ENCODE data around the gene TEAD3. TPM values are rescaled to one million over a fixed set of nuclear protein-coding genes. Genes with fewer than 3 reads are reported as not detected.
"Not testable (repeated sequence)": the region's sequence is repeated elsewhere in the genome, so short reads cannot be mapped to it uniquely, and the experiment has no call there.

The TEAD3 gene
- total RNA-seq = under 1 TPM; 0.60 to 0.66 TPM

GRCh38 chr6:35496841-35497570, at the start of gene TEAD3:
TEAD3 (minus strand) TSS chr6:35497079.
- Mint-ChIP-seq H3K36me3 (peaks cover 3% of the 10 kb centered on the region), H3K27ac (peak within 1 kb of the TSS; percentile 80), H3K9me3 (no peaks in the 10 kb centered on the region), H3K27me3 (peaks cover 10% of the 10 kb centered on the region), H3K4me1 (peaks cover 8% of the 10 kb centered on the region), H3K4me3 (peak within 1 kb of the TSS; percentile 78)
- peak; percentile 68 for DNase-seq

- H3K27ac Mint-ChIP-seq = no peak overlapping the region
- H3K4me3 Mint-ChIP-seq = no peak overlapping the region
- no peak for DNase-seq
- H3K4me1 Mint-ChIP-seq = peaks cover 5% of the 10 kb centered on the region
- H3K9me3 Mint-ChIP-seq = peaks cover 7% of the 10 kb centered on the region
- no peaks in the 10 kb centered on the region for H3K27me3 Mint-ChIP-seq
- H3K36me3 Mint-ChIP-seq = peaks cover 2% of the 10 kb centered on the region
Observed at GRCh38 chr6:35544769-35545361, 48.0 kb upstream of the TEAD3 start.

- H3K9me3 Mint-ChIP-seq = peaks cover 7% of the 10 kb centered on the region
- no peaks in the 10 kb centered on the region for H3K27me3 Mint-ChIP-seq
- peaks cover 5% of the 10 kb centered on the region for H3K4me1 Mint-ChIP-seq
- H3K36me3 Mint-ChIP-seq = peaks cover 2% of the 10 kb centered on the region
- DNase-seq = no peak
- H3K27ac Mint-ChIP-seq = peak overlapping the region; percentile 38
- peak overlapping the region; percentile 22 for H3K4me3 Mint-ChIP-seq
Observed at GRCh38 chr6:35543459-35544193, 46.7 kb upstream of the TEAD3 start.

GRCh38 chr6:35541836-35542235, 45.0 kb upstream of the TEAD3 start:
- peaks cover 7% of the 10 kb centered on the region for H3K9me3 Mint-ChIP-seq
- H3K4me3 Mint-ChIP-seq = no peak overlapping the region
- H3K27ac Mint-ChIP-seq = no peak overlapping the region
- H3K4me1 Mint-ChIP-seq = peaks cover 5% of the 10 kb centered on the region
- DNase-seq = no peak
- H3K36me3 Mint-ChIP-seq = peaks cover 2% of the 10 kb centered on the region
- H3K27me3 Mint-ChIP-seq = no peaks in the 10 kb centered on the region

- H3K4me3 Mint-ChIP-seq = no peak overlapping the region
- H3K27me3 Mint-ChIP-seq = peaks cover 5% of the 10 kb centered on the region
- no peak for DNase-seq
- peaks cover 8% of the 10 kb centered on the region for H3K4me1 Mint-ChIP-seq
- peaks cover 2% of the 10 kb centered on the region for H3K36me3 Mint-ChIP-seq
- H3K9me3 Mint-ChIP-seq = peaks cover 7% of the 10 kb centered on the region
- no peak overlapping the region for H3K27ac Mint-ChIP-seq
Observed at GRCh38 chr6:35539223-35539622, 42.3 kb upstream of the TEAD3 start.

GRCh38 chr6:35535847-35536246, 39.0 kb upstream of the TEAD3 start:
- DNase-seq, H3K27me3 Mint-ChIP-seq, H3K4me1 Mint-ChIP-seq, H3K9me3 Mint-ChIP-seq, H3K36me3 Mint-ChIP-seq, H3K4me3 Mint-ChIP-seq, H3K27ac Mint-ChIP-seq: not testable (repeated sequence)

GRCh38 chr6:35534407-35535170, 37.7 kb upstream of the TEAD3 start:
- DNase-seq = no peak
- no peak overlapping the region for H3K4me3 Mint-ChIP-seq
- no peaks in the 10 kb centered on the region for H3K36me3 Mint-ChIP-seq
- no peaks in the 10 kb centered on the region for H3K9me3 Mint-ChIP-seq
- H3K27me3 Mint-ChIP-seq = peaks cover 5% of the 10 kb centered on the region
- peaks cover 4% of the 10 kb centered on the region for H3K4me1 Mint-ChIP-seq
- H3K27ac Mint-ChIP-seq = no peak overlapping the region

- H3K4me3 Mint-ChIP-seq = no peak overlapping the region
- H3K9me3 Mint-ChIP-seq = no peaks in the 10 kb centered on the region
- no peaks in the 10 kb centered on the region for H3K36me3 Mint-ChIP-seq
- H3K27me3 Mint-ChIP-seq = peaks cover 5% of the 10 kb centered on the region
- no peak overlapping the region for H3K27ac Mint-ChIP-seq
- H3K4me1 Mint-ChIP-seq = peaks cover 4% of the 10 kb centered on the region
- no peak for DNase-seq
Observed at GRCh38 chr6:35533981-35534380, 37.1 kb upstream of the TEAD3 start.

- Mint-ChIP-seq H3K27ac (no peak overlapping the region), H3K9me3 (no peaks in the 10 kb centered on the region), H3K4me3 (no peak overlapping the region), H3K4me1 (peaks cover 4% of the 10 kb centered on the region), H3K27me3 (peaks cover 5% of the 10 kb centered on the region), H3K36me3 (no peaks in the 10 kb centered on the region)
- DNase-seq = no peak
Observed at GRCh38 chr6:35532126-35532525, 35.2 kb upstream of the TEAD3 start.

GRCh38 chr6:35524380-35525020, 27.6 kb upstream of the TEAD3 start:
- H3K27me3 Mint-ChIP-seq = no peaks in the 10 kb centered on the region
- no peaks in the 10 kb centered on the region for H3K36me3 Mint-ChIP-seq
- no peaks in the 10 kb centered on the region for H3K9me3 Mint-ChIP-seq
- peaks cover 15% of the 10 kb centered on the region for H3K4me1 Mint-ChIP-seq
- no peak for DNase-seq
- H3K27ac Mint-ChIP-seq = no peak overlapping the region
- H3K4me3 Mint-ChIP-seq = no peak overlapping the region

- Mint-ChIP-seq H3K27me3 (no peaks in the 10 kb centered on the region), H3K4me1 (peaks cover 15% of the 10 kb centered on the region), H3K9me3 (no peaks in the 10 kb centered on the region), H3K27ac (no peak overlapping the region), H3K36me3 (no peaks in the 10 kb centered on the region), H3K4me3 (peak overlapping the region; percentile 65)
- DNase-seq = peak; percentile 69
Observed at GRCh38 chr6:35522660-35523658, 26.1 kb upstream of the TEAD3 start.

- Mint-ChIP-seq H3K4me3 (no peak overlapping the region), H3K27me3 (no peaks in the 10 kb centered on the region), H3K36me3 (no peaks in the 10 kb centered on the region), H3K9me3 (no peaks in the 10 kb centered on the region), H3K27ac (no peak overlapping the region), H3K4me1 (peaks cover 15% of the 10 kb centered on the region)
- DNase-seq = no peak
Observed at GRCh38 chr6:35522151-35522550, 25.3 kb upstream of the TEAD3 start.

GRCh38 chr6:35521235-35521634, 24.4 kb upstream of the TEAD3 start:
- no peaks in the 10 kb centered on the region for H3K36me3 Mint-ChIP-seq
- no peak overlapping the region for H3K27ac Mint-ChIP-seq
- H3K27me3 Mint-ChIP-seq = no peaks in the 10 kb centered on the region
- no peaks in the 10 kb centered on the region for H3K9me3 Mint-ChIP-seq
- no peak overlapping the region for H3K4me3 Mint-ChIP-seq
- H3K4me1 Mint-ChIP-seq = peaks cover 17% of the 10 kb centered on the region
- DNase-seq = no peak
